T-helper 1 cell treated with Interleukin-12 subunit alpha and Interleukin-12 subunit beta and Interleukin-4 antibody, amounts not matched to agents 30 μg/mL and 1 μg/mL, for 36 hours (primary cell): Measurements from ENCODE around the gene CTXN1.
"Not testable (repeated sequence)": the region's sequence is repeated elsewhere in the genome, so short reads cannot be mapped to it uniquely, and the experiment has no call there.

Source experiments
- H3K27ac Mint-ChIP-seq: one replicate; pipeline ENCODE4 v1.8.0; 2021; ENCODE audit warnings: mild to moderate bottlenecking, mixed read lengths
- H3K27me3 Mint-ChIP-seq: one replicate; pipeline ENCODE4 v1.8.0; 2021; ENCODE audit warnings: low read depth, mixed read lengths
- H3K36me3 Mint-ChIP-seq: one replicate; pipeline ENCODE4 v1.8.0; 2021; ENCODE audit warnings: low read depth, mixed read lengths
- H3K4me1 Mint-ChIP-seq: one replicate; pipeline ENCODE4 v1.8.0; 2021; ENCODE audit warnings: low read depth, mixed read lengths
- H3K4me3 Mint-ChIP-seq: one replicate; pipeline ENCODE4 v1.8.0; 2021; ENCODE audit warnings: mild to moderate bottlenecking, moderate library complexity, mixed read lengths
- H3K9me3 Mint-ChIP-seq: one replicate; pipeline ENCODE4 v1.8.0; 2021; ENCODE audit warnings: mixed read lengths

CTXN1 gene

GRCh38 chr19:7933828-7934725 lies 8.1 kb upstream of the CTXN1 start:
- no peaks in the 10 kb centered on the region for H3K4me1 Mint-ChIP-seq
- H3K27me3 Mint-ChIP-seq, result no peaks in the 10 kb centered on the region
- peaks cover 10% of the 10 kb centered on the region for H3K36me3 Mint-ChIP-seq
- no peak overlapping the region for H3K27ac Mint-ChIP-seq
- H3K9me3 Mint-ChIP-seq, result no peaks in the 10 kb centered on the region
- H3K4me3 Mint-ChIP-seq, result no peak overlapping the region

GRCh38 chr19:7933411-7933810 lies 7.5 kb upstream of the CTXN1 start:
- Mint-ChIP-seq H3K4me3 (no peak overlapping the region), H3K27me3 (no peaks in the 10 kb centered on the region), H3K27ac (peak overlapping the region; percentile 15), H3K9me3 (no peaks in the 10 kb centered on the region), H3K36me3 (peaks cover 8% of the 10 kb centered on the region), H3K4me1 (no peaks in the 10 kb centered on the region)

GRCh38 chr19:7932930-7933300 lies 7.0 kb upstream of the CTXN1 start:
- Mint-ChIP-seq H3K36me3 (peaks cover 8% of the 10 kb centered on the region), H3K4me3 (no peak overlapping the region), H3K4me1 (no peaks in the 10 kb centered on the region), H3K27ac (no peak overlapping the region), H3K9me3 (no peaks in the 10 kb centered on the region), H3K27me3 (no peaks in the 10 kb centered on the region)

GRCh38 chr19:7932276-7932929 lies 6.5 kb upstream of the CTXN1 start:
- H3K4me1 Mint-ChIP-seq, result no peaks in the 10 kb centered on the region
- no peaks in the 10 kb centered on the region for H3K27me3 Mint-ChIP-seq
- H3K4me3 Mint-ChIP-seq, result no peak overlapping the region
- peaks cover 8% of the 10 kb centered on the region for H3K36me3 Mint-ChIP-seq
- H3K9me3 Mint-ChIP-seq, result no peaks in the 10 kb centered on the region
- no peak overlapping the region for H3K27ac Mint-ChIP-seq

GRCh38 chr19:7931221-7932061 lies 5.5 kb upstream of the CTXN1 start:
- Mint-ChIP-seq H3K27me3 (no peaks in the 10 kb centered on the region), H3K36me3 (peaks cover 8% of the 10 kb centered on the region), H3K27ac (no peak overlapping the region), H3K9me3 (no peaks in the 10 kb centered on the region), H3K4me1 (peaks cover under 1% of the 10 kb centered on the region), H3K4me3 (no peak overlapping the region)

- no peaks in the 10 kb centered on the region for H3K27me3 Mint-ChIP-seq
- H3K4me1 Mint-ChIP-seq, result peaks cover 3% of the 10 kb centered on the region
- H3K4me3 Mint-ChIP-seq, result no peak overlapping the region
- H3K36me3 Mint-ChIP-seq, result peaks cover 6% of the 10 kb centered on the region
- no peak overlapping the region for H3K27ac Mint-ChIP-seq
- no peaks in the 10 kb centered on the region for H3K9me3 Mint-ChIP-seq
Measured at GRCh38 chr19:7930765-7931164, 4.8 kb upstream of the CTXN1 start.

GRCh38 chr19:7930030-7930429 lies 4.1 kb upstream of the CTXN1 start:
- not testable (repeated sequence) for H3K27ac Mint-ChIP-seq, H3K4me1 Mint-ChIP-seq, H3K27me3 Mint-ChIP-seq, H3K4me3 Mint-ChIP-seq, H3K9me3 Mint-ChIP-seq, H3K36me3 Mint-ChIP-seq

GRCh38 chr19:7928741-7929701 lies 3.1 kb upstream of the CTXN1 start:
- Mint-ChIP-seq H3K27ac (no peak overlapping the region), H3K27me3 (no peaks in the 10 kb centered on the region), H3K36me3 (no peaks in the 10 kb centered on the region), H3K4me1 (peaks cover 5% of the 10 kb centered on the region), H3K4me3 (no peak overlapping the region), H3K9me3 (no peaks in the 10 kb centered on the region)

GRCh38 chr19:7928334-7928706 lies 2.4 kb upstream of the CTXN1 start:
- Mint-ChIP-seq H3K4me1 (peaks cover 5% of the 10 kb centered on the region), H3K27ac (no peak overlapping the region), H3K27me3 (no peaks in the 10 kb centered on the region), H3K36me3 (peaks cover under 1% of the 10 kb centered on the region), H3K9me3 (no peaks in the 10 kb centered on the region), H3K4me3 (no peak overlapping the region)

GRCh38 chr19:7927605-7928333 lies 1.8 kb upstream of the CTXN1 start:
- H3K4me3 Mint-ChIP-seq, result no peak overlapping the region
- no peak overlapping the region for H3K27ac Mint-ChIP-seq
- H3K4me1 Mint-ChIP-seq, result peaks cover 5% of the 10 kb centered on the region
- H3K36me3 Mint-ChIP-seq, result peaks cover 3% of the 10 kb centered on the region
- no peaks in the 10 kb centered on the region for H3K9me3 Mint-ChIP-seq
- H3K27me3 Mint-ChIP-seq, result no peaks in the 10 kb centered on the region

- peak overlapping the region; percentile 57 for H3K4me3 Mint-ChIP-seq
- peaks cover 3% of the 10 kb centered on the region for H3K36me3 Mint-ChIP-seq
- no peak overlapping the region for H3K27ac Mint-ChIP-seq
- no peaks in the 10 kb centered on the region for H3K27me3 Mint-ChIP-seq
- peaks cover 6% of the 10 kb centered on the region for H3K4me1 Mint-ChIP-seq
- H3K9me3 Mint-ChIP-seq, result no peaks in the 10 kb centered on the region
Measured at GRCh38 chr19:7926727-7927604, 1.0 kb upstream of the CTXN1 start.

- Mint-ChIP-seq H3K4me1 (peaks cover 17% of the 10 kb centered on the region), H3K27me3 (no peaks in the 10 kb centered on the region), H3K4me3 (peak overlapping the region; percentile 86), H3K27ac (peak overlapping the region; percentile 76), H3K9me3 (no peaks in the 10 kb centered on the region), H3K36me3 (peaks cover 4% of the 10 kb centered on the region)
Measured at GRCh38 chr19:7925171-7925851, 624 bp downstream of the CTXN1 start.
